NCI-H1105 (cell line): Measurements from ENCODE around the gene FAM13C.
"Not testable (repeated sequence)": the region's sequence is repeated elsewhere in the genome, so short reads cannot be mapped to it uniquely, and the experiment has no call there.

Experiments used
- DNase-seq: peaks from one replicate; lab custom pipeline; 2025; lab: John Stamatoyannopoulos, UW

Gene FAM13C

GRCh38 chr10:59229441-59229840 lies 132.9 kb downstream of the FAM13C start:
- DNase-seq, result no peak

- no peak for DNase-seq
These were observed 135.1 kb downstream of the FAM13C start for GRCh38 chr10:59227136-59227673.

- no peak for DNase-seq
These were observed 137.1 kb downstream of the FAM13C start for GRCh38 chr10:59225211-59225610.

- DNase-seq, result not testable (repeated sequence)
These were observed 138.8 kb downstream of the FAM13C start for GRCh38 chr10:59223597-59223996.

GRCh38 chr10:59222788-59223187 lies 139.6 kb downstream of the FAM13C start:
- no peak for DNase-seq

GRCh38 chr10:59216178-59216869 lies 146.0 kb downstream of the FAM13C start:
- DNase-seq, result no peak

GRCh38 chr10:59214160-59214559 lies 148.2 kb downstream of the FAM13C start:
- no peak for DNase-seq

- no peak for DNase-seq
These were observed 150.0 kb downstream of the FAM13C start for GRCh38 chr10:59212301-59212798.

GRCh38 chr10:59206204-59206720 lies 156.1 kb downstream of the FAM13C start:
- DNase-seq, result no peak
